ENCODE data around the gene INPP5K. TPM values are rescaled to one million over a fixed set of nuclear protein-coding genes. Genes with fewer than 3 reads are reported as not detected.

INPP5K gene
- total RNA-seq, 1 experiment from 2014 or later = 29.4 TPM

- Histone ChIP-seq H3K18ac (ENCODE audit: insufficient read length, low read depth, low read length) (no peak overlapping the region), H3K79me2 (ENCODE audit: insufficient read depth, low read length) (no peaks in the 10 kb centered on the region), H3K4me1 (ENCODE audit: insufficient read depth, low read length) (no peaks in the 10 kb centered on the region), H4K8ac (replicated peaks; ENCODE audit: insufficient read length, low read depth, low read length) (no peak overlapping the region), H2BK120ac (ENCODE audit: low read depth, low read length, poor library complexity, severe bottlenecking) (no peak overlapping the region), H3K14ac (ENCODE audit: insufficient read depth, low read length) (no peak overlapping the region), H4K5ac (ENCODE audit: insufficient read length, low read depth, low read length) (no peak overlapping the region), H2BK15ac (ENCODE audit: low read depth, low read length) (no peak overlapping the region), H3K23me2 (ENCODE audit: insufficient read length, low read depth, low read length, poor library complexity, severe bottlenecking) (no peaks in the 10 kb centered on the region), H2BK12ac (ENCODE audit: insufficient read length, low read depth, low read length) (no peak overlapping the region), H3K27ac (ENCODE audit: insufficient read length, low read depth, low read length) (no peak overlapping the region), H3K23ac (ENCODE audit: insufficient read length, low read depth, low read length) (no peak overlapping the region), H4K20me1 (ENCODE audit: control insufficient read depth, insufficient read depth, insufficient read length) (no peaks in the 10 kb centered on the region), H2AK5ac (ENCODE audit: insufficient read length, low read length) (no peak overlapping the region), H3K56ac (ENCODE audit: insufficient read length, low read depth, low read length) (no peak overlapping the region), H3T11ph (ENCODE audit: low read length) (no peak overlapping the region), H2BK5ac (ENCODE audit: insufficient read length, low read length) (no peak overlapping the region), H3K9ac (ENCODE audit: extremely low read depth, insufficient read length, low read length) (no peak overlapping the region), H4K91ac (ENCODE audit: insufficient read length, low read depth, low read length) (no peak overlapping the region), H2BK20ac (ENCODE audit: low read depth, low read length, poor library complexity, severe bottlenecking) (no peak overlapping the region), H3K79me1 (ENCODE audit: insufficient read depth, low read depth, low read length, poor library complexity, severe bottlenecking) (no peaks in the 10 kb centered on the region), H3K27me3 (ENCODE audit: insufficient read depth, low read length) (no peaks in the 10 kb centered on the region), H3K4ac (ENCODE audit: low read depth, low read length) (no peak overlapping the region), H3K4me2 (ENCODE audit: insufficient read depth, insufficient read length, low read length) (no peak overlapping the region), H3K9me3 (ENCODE audit: control insufficient read depth, low read depth, low read length) (no peaks in the 10 kb centered on the region), H2AFZ (ENCODE audit: low read length) (no peak overlapping the region)
- H3K36me3 Mint-ChIP-seq (ENCODE audit: insufficient read depth in 1 of 3, low read depth in 3 of 3) = peaks cover 0 to 31% (median 18%) of the 10 kb centered on the region in 3 experiments; a peak in 5 of 7 replicates
- WGBS (ENCODE audit: extremely low coverage, insufficient read length, low lambda C conversion rate) = no CpG with 5 or more reads among the region's 3 CpGs
- no peak for TF ChIP-seq CTCF (conservative IDR thresholded peaks at IDR 0.05)
- H3K9me3 Mint-ChIP-seq = no peaks in the 10 kb centered on the region
- no peaks in the 10 kb centered on the region for H3K27me3 Mint-ChIP-seq (ENCODE audit: low read depth)
- no peak overlapping the region for H3K4me3 Mint-ChIP-seq
- H3K27ac Mint-ChIP-seq = no peak overlapping the region
- DNase-seq = no peak
- peaks cover 3 to 6% of the 10 kb centered on the region in 2 experiments; a peak in 1 of 4 replicates for H3K4me1 Mint-ChIP-seq
Measured at GRCh38 chr17:1504866-1505265, 11.5 kb downstream of the INPP5K start.

Measured in H9 (cell line).